ENCODE results near the gene SAXO1.

The SAXO1 gene

DNA sequence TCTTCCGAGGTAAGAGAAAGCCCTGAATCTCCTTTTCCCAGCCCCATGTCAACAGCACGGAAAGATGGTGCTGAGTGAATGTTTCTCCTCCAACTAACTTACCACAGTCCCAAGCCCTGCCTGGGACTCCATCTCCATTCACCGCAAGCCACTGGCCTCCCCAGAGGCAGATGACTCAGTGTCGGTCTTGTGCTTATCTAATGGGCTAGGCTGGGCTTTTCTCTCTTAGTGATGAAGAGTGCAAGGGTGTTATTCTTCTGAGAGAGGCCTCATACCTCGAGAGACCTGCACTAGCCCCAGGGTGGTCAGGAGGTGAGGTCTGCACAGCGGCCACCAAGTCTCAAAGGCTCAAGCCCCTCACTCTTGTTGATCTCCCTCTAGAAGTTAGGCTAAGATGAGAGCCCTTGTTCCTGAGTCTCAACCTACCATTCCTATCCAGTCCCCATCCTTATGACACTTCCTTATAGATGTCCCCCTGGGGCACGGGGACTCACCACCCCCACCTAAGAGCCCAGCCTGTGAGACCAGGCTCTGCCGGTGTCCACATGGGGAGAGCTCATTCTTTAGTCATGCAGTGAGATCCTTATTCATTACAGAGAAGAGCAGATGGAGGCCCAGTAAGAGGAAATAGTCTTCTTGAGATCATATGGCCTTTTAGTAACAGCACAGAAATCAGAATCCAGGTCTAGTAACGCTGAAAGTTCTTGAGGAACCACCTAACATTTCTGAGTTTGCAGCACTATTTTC is 127.0 kb downstream of the SAXO1 start:
- Histone ChIP-seq H3K9ac (ENCODE audit: low read depth in 1 of 2, low read length in 2 of 2) (no peak overlapping the region), H3K4me3 (ENCODE audit: low read depth in 1 of 2, low read length in 2 of 2) (no peak overlapping the region), H3K4me1 (ENCODE audit: control insufficient read depth in 1 of 2, insufficient read depth in 2 of 2, low read length in 2 of 2) (no peaks in the 10 kb centered on the region), H3K9me3 (ENCODE audit: control insufficient read depth in 1 of 2, low read length in 2 of 2) (no peaks in the 10 kb centered on the region), H3K27me3 (ENCODE audit: control insufficient read depth in 1 of 2, insufficient read depth in 2 of 2, low read length in 2 of 2) (no peaks in the 10 kb centered on the region), H3K27ac (ENCODE audit: low read depth, low read length) (no peak overlapping the region), H3K36me3 (ENCODE audit: control insufficient read depth in 1 of 2, insufficient read depth in 2 of 2, low read length in 2 of 2) (no peaks in the 10 kb centered on the region)

DNA sequence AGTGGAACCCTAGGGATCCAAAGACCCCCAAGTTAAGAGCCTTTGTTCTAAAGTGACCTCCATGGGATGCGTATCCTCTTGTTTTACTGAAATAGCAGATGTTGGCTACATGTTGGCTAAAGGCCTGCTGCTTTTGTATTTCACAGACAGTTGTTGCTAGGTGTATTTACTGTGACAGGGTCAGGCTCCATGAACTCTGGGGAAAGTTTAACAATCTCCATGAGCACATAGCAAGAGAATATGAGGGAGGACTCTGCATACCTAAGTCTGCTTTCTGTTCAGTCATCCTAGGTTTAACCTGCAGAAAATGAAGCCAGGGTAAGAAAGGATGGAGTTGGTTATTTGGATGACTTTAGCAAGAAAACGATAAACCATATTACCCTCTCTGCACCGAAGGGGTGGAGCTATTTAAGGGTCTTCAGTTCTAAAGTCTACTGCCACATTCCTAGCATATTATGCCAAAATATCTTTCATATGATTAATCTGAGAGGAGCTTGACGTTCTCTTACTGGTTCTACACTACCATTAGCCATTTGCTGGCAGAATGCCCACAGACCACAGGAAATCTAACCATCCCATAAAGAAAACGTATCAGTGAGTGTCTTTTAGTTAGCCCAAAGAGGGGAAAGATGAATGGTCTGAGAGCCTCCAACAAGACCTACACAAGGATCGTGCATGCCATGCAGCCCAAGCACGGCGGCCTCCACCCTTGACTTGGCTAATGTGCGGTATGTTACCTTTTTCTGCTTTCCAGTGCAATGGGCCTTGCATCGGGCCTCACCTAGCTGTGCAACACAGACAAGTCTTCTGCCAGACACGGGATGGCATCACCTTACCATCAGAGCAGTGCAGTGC is 127.8 kb downstream of the SAXO1 start:
- H3K27me3 ChIP-seq (ENCODE audit: control insufficient read depth in 1 of 2, insufficient read depth in 2 of 2, low read length in 2 of 2), result no peaks in the 10 kb centered on the region
- H3K4me3 ChIP-seq (ENCODE audit: low read depth in 1 of 2, low read length in 2 of 2), result no peak overlapping the region
- no peaks in the 10 kb centered on the region for H3K36me3 ChIP-seq (ENCODE audit: control insufficient read depth in 1 of 2, insufficient read depth in 2 of 2, low read length in 2 of 2)
- H3K9ac ChIP-seq (ENCODE audit: low read depth in 1 of 2, low read length in 2 of 2), result no peak overlapping the region
- H3K9me3 ChIP-seq (ENCODE audit: control insufficient read depth in 1 of 2, low read length in 2 of 2), result no peaks in the 10 kb centered on the region
- H3K4me1 ChIP-seq (ENCODE audit: control insufficient read depth in 1 of 2, insufficient read depth in 2 of 2, low read length in 2 of 2), result no peaks in the 10 kb centered on the region
- no peak overlapping the region for H3K27ac ChIP-seq (ENCODE audit: low read depth, low read length)

- Histone ChIP-seq H3K9me3 (ENCODE audit: control insufficient read depth in 1 of 2, low read length in 2 of 2) (no peaks in the 10 kb centered on the region), H3K4me3 (ENCODE audit: low read depth in 1 of 2, low read length in 2 of 2) (no peak overlapping the region), H3K27ac (ENCODE audit: low read depth, low read length) (no peak overlapping the region), H3K4me1 (ENCODE audit: control insufficient read depth in 1 of 2, insufficient read depth in 2 of 2, low read length in 2 of 2) (no peaks in the 10 kb centered on the region), H3K9ac (ENCODE audit: low read depth in 1 of 2, low read length in 2 of 2) (no peak overlapping the region), H3K36me3 (ENCODE audit: control insufficient read depth in 1 of 2, insufficient read depth in 2 of 2, low read length in 2 of 2) (no peaks in the 10 kb centered on the region), H3K27me3 (ENCODE audit: control insufficient read depth in 1 of 2, insufficient read depth in 2 of 2, low read length in 2 of 2) (no peaks in the 10 kb centered on the region)
Measured at GRCh38 chr9:18903450-18903849, 129.6 kb downstream of the SAXO1 start.

GRCh38 chr9:18896531-18897179 is 136.4 kb downstream of the SAXO1 start:
- no peaks in the 10 kb centered on the region for H3K36me3 ChIP-seq (ENCODE audit: control insufficient read depth in 1 of 2, insufficient read depth in 2 of 2, low read length in 2 of 2)
- no peak overlapping the region for H3K9ac ChIP-seq (ENCODE audit: low read depth in 1 of 2, low read length in 2 of 2)
- H3K27ac ChIP-seq (ENCODE audit: low read depth, low read length), result no peak overlapping the region
- no peaks in the 10 kb centered on the region for H3K27me3 ChIP-seq (ENCODE audit: control insufficient read depth in 1 of 2, insufficient read depth in 2 of 2, low read length in 2 of 2)
- H3K4me1 ChIP-seq (ENCODE audit: control insufficient read depth in 1 of 2, insufficient read depth in 2 of 2, low read length in 2 of 2), result no peaks in the 10 kb centered on the region
- H3K9me3 ChIP-seq (ENCODE audit: control insufficient read depth in 1 of 2, low read length in 2 of 2), result peaks cover 5 to 25% of the 10 kb centered on the region in 2 donors
- H3K4me3 ChIP-seq (ENCODE audit: low read depth in 1 of 2, low read length in 2 of 2), result no peak overlapping the region

DNA sequence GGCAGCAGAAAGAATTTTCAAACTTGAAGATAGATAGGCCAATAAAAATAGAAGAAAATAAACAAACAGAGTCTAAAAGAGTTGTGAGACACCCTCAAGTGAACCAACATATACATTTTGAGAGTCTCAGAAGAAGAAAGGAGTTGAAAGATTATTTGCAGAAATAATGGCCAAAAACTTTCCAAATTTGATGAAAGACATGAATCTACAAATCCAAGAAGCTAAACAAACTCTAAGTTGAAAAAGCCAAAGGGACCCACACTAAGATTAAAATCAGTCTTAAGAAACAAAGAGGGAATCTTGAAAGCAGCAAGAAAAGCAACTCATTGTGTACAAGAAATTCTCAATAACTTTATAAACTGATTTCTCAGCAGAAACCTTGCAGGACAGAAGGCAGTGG is 137.0 kb downstream of the SAXO1 start:
- no peaks in the 10 kb centered on the region for H3K27me3 ChIP-seq (ENCODE audit: control insufficient read depth in 1 of 2, insufficient read depth in 2 of 2, low read length in 2 of 2)
- no peak overlapping the region for H3K4me3 ChIP-seq (ENCODE audit: low read depth in 1 of 2, low read length in 2 of 2)
- no peak overlapping the region for H3K27ac ChIP-seq (ENCODE audit: low read depth, low read length)
- H3K9me3 ChIP-seq (ENCODE audit: control insufficient read depth in 1 of 2, low read length in 2 of 2), result peaks cover 5 to 25% of the 10 kb centered on the region in 2 donors
- H3K4me1 ChIP-seq (ENCODE audit: control insufficient read depth in 1 of 2, insufficient read depth in 2 of 2, low read length in 2 of 2), result no peaks in the 10 kb centered on the region
- no peaks in the 10 kb centered on the region for H3K36me3 ChIP-seq (ENCODE audit: control insufficient read depth in 1 of 2, insufficient read depth in 2 of 2, low read length in 2 of 2)
- no peak overlapping the region for H3K9ac ChIP-seq (ENCODE audit: low read depth in 1 of 2, low read length in 2 of 2)

GRCh38 chr9:18893491-18893890 is 139.5 kb downstream of the SAXO1 start:
- no peaks in the 10 kb centered on the region for H3K36me3 ChIP-seq (ENCODE audit: control insufficient read depth in 1 of 2, insufficient read depth in 2 of 2, low read length in 2 of 2)

GRCh38 chr9:18893046-18893445 is 140.0 kb downstream of the SAXO1 start:
- H3K4me1 ChIP-seq (ENCODE audit: control insufficient read depth in 1 of 2, insufficient read depth in 2 of 2, low read length in 2 of 2), result no peaks in the 10 kb centered on the region
- H3K4me3 ChIP-seq (ENCODE audit: low read depth in 1 of 2, low read length in 2 of 2), result no peak overlapping the region
- H3K9me3 ChIP-seq (ENCODE audit: control insufficient read depth in 1 of 2, low read length in 2 of 2), result peaks cover 5 to 25% of the 10 kb centered on the region in 2 donors
- no peaks in the 10 kb centered on the region for H3K27me3 ChIP-seq (ENCODE audit: control insufficient read depth in 1 of 2, insufficient read depth in 2 of 2, low read length in 2 of 2)
- H3K27ac ChIP-seq (ENCODE audit: low read depth, low read length), result no peak overlapping the region
- H3K9ac ChIP-seq (ENCODE audit: low read depth in 1 of 2, low read length in 2 of 2), result no peak overlapping the region
- no peaks in the 10 kb centered on the region for H3K36me3 ChIP-seq (ENCODE audit: control insufficient read depth in 1 of 2, insufficient read depth in 2 of 2, low read length in 2 of 2)

More at GRCh38 chr9:18893491-18893890, 139.5 kb downstream of the SAXO1 start:
- Histone ChIP-seq H3K4me1 (ENCODE audit: control insufficient read depth in 1 of 2, insufficient read depth in 2 of 2, low read length in 2 of 2) (no peaks in the 10 kb centered on the region), H3K4me3 (ENCODE audit: low read depth in 1 of 2, low read length in 2 of 2) (no peak overlapping the region), H3K9ac (ENCODE audit: low read depth in 1 of 2, low read length in 2 of 2) (no peak overlapping the region), H3K27ac (ENCODE audit: low read depth, low read length) (no peak overlapping the region), H3K9me3 (ENCODE audit: control insufficient read depth in 1 of 2, low read length in 2 of 2) (peaks cover 5 to 25% of the 10 kb centered on the region in 2 donors), H3K27me3 (ENCODE audit: control insufficient read depth in 1 of 2, insufficient read depth in 2 of 2, low read length in 2 of 2) (no peaks in the 10 kb centered on the region)

GRCh38 chr9:18891946-18892670 is 140.9 kb downstream of the SAXO1 start:
- Histone ChIP-seq H3K4me3 (ENCODE audit: low read depth in 1 of 2, low read length in 2 of 2) (no peak overlapping the region), H3K9ac (ENCODE audit: low read depth in 1 of 2, low read length in 2 of 2) (no peak overlapping the region), H3K36me3 (ENCODE audit: control insufficient read depth in 1 of 2, insufficient read depth in 2 of 2, low read length in 2 of 2) (no peaks in the 10 kb centered on the region), H3K9me3 (ENCODE audit: control insufficient read depth in 1 of 2, low read length in 2 of 2) (peaks cover 5 to 22% of the 10 kb centered on the region in 2 donors), H3K4me1 (ENCODE audit: control insufficient read depth in 1 of 2, insufficient read depth in 2 of 2, low read length in 2 of 2) (no peaks in the 10 kb centered on the region), H3K27me3 (ENCODE audit: control insufficient read depth in 1 of 2, insufficient read depth in 2 of 2, low read length in 2 of 2) (no peaks in the 10 kb centered on the region), H3K27ac (ENCODE audit: low read depth, low read length) (no peak overlapping the region)

- Histone ChIP-seq H3K36me3 (ENCODE audit: control insufficient read depth in 1 of 2, insufficient read depth in 2 of 2, low read length in 2 of 2) (no peaks in the 10 kb centered on the region), H3K4me3 (ENCODE audit: low read depth in 1 of 2, low read length in 2 of 2) (no peak overlapping the region), H3K27me3 (ENCODE audit: control insufficient read depth in 1 of 2, insufficient read depth in 2 of 2, low read length in 2 of 2) (no peaks in the 10 kb centered on the region), H3K9me3 (ENCODE audit: control insufficient read depth in 1 of 2, low read length in 2 of 2) (peaks cover 0 to 5% of the 10 kb centered on the region in 2 donors), H3K27ac (ENCODE audit: low read depth, low read length) (no peak overlapping the region), H3K9ac (ENCODE audit: low read depth in 1 of 2, low read length in 2 of 2) (no peak overlapping the region), H3K4me1 (ENCODE audit: control insufficient read depth in 1 of 2, insufficient read depth in 2 of 2, low read length in 2 of 2) (no peaks in the 10 kb centered on the region)
Measured at GRCh38 chr9:18890372-18890771, 142.6 kb downstream of the SAXO1 start.
